Adrenal gland (tissue), 12 donors: Measurements from ENCODE around the gene DOHH. TPM values are rescaled to one million over a fixed set of nuclear protein-coding genes. Genes with fewer than 3 reads are reported as not detected.

Experiments used
- DNase-seq, 7 donors: peaks; one replicate each; pipeline ENCODE4 v3.0.0-alpha.2; 2019 to 2020
- H3K27ac ChIP-seq, 5 donors: fragments of 200-600 bp; sonication (generic) in 4 of 5; 1 replicate in 3 of 5; 2 replicates in 2 of 5; pipeline versions ENCODE4 v1.5.1 to v1.8.0; 2016 to 2020; ENCODE audit warnings: mild to moderate bottlenecking in 1 of 5
- H3K27me3 ChIP-seq: fragments of 200-600 bp; 2 replicates; pipeline ENCODE4 v1.8.0; 2021
- H3K36me3 ChIP-seq, 2 donors: fragments of 200-600 bp; replicated peaks in 1 of 2; 1 replicate in 1 of 2; 2 replicates in 1 of 2; pipeline versions ENCODE4 v1.5.1 to v1.8.0; 2018 to 2022
- H3K4me1 ChIP-seq, 2 donors: fragments of 200-600 bp; replicated peaks in 1 of 2; 1 replicate in 1 of 2; 2 replicates in 1 of 2; pipeline versions ENCODE4 v1.5.1 to v1.8.0; 2018 to 2021
- H3K4me3 ChIP-seq, 4 donors: fragments of 200-600 bp; sonication (generic) in 3 of 4; one replicate each; pipeline ENCODE4 v1.5.1; 2016 to 2018
- H3K9me3 ChIP-seq, 3 donors: fragments of 200-600 bp; sonication (generic) in 1 of 3; replicated peaks in 1 of 3; 1 replicate in 2 of 3; 2 replicates in 1 of 3; pipeline versions ENCODE4 v1.5.1 to v1.8.0; 2016 to 2021
- CTCF ChIP-seq, 6 experiments: fragments of 450-650 bp in 4 of 6; fragments of 200-600 bp in 2 of 6; sonication (generic) in 1 of 6; IDR thresholded peaks; 1 replicate in 5 of 6; 2 replicates in 1 of 6; pipeline versions ENCODE4 v1.5.1 to v1.8.0; 2016 to 2021; ENCODE audit warnings: antibody characterized with exemption in 6 of 6, mild to moderate bottlenecking in 2 of 6, moderate library complexity in 1 of 6
- POLR2A ChIP-seq, 2 donors: fragments of 450-650 bp; IDR thresholded peaks; one replicate each; pipeline ENCODE4 v1.6.1; 2017; ENCODE audit warnings: antibody characterized with exemption in 2 of 2, mild to moderate bottlenecking in 2 of 2, moderate library complexity in 1 of 2
- WGBS, 4 donors: extraction: QIAGEN DNeasy Blood & Tissue Kit in 2 of 4; methylation state at CpG; one replicate each; pipeline versions ENCODE4 v1.1.5 to v1.1.7; 2013 to 2017; 5-methylcytosine and 5-hydroxymethylcytosine counted together
- intact Hi-C, 2 donors: fragments of 100-400 bp; cut with DNase I; formaldehyde crosslinking; loops; one replicate each; pipeline versions ENCODE4 v1.14.1 to v1.15.0; 2022 to 2023
- polyA plus RNA-seq, 3 donors: library from polyadenylated mRNA; stranded (reverse); fragments of 200-250 nt in 2 of 3; fragments of 350-450 nt in 1 of 3; fragmentation: Illumina TruSeq in 1 of 3; extraction: RNeasy Lipid Tissue Mini Kit (QIAGEN cat#74804) in 1 of 3; gene quantifications; one replicate each; pipeline ENCODE4 v1.2.3, GENCODE V29; 2013 to 2014
- total RNA-seq, 9 donors: library from RNA; depleted of rRNA in 4 of 9; stranded (reverse); fragments of >200 nt in 4 of 9; fragments of 120-200 nt in 1 of 9; fragmentation: NEBNext Ultra II Directional in 1 of 9; extraction: Animal tissue kit (Norgen Biotek cat#: 25700) in 1 of 9; gene quantifications; one replicate each; pipeline versions ENCODE4 v1.1.0 to v1.2.4, GENCODE V29; 2013 to 2023
- donor health status: healthy with polysubstance abuse.
- donor health status: Bipolar disorder and iron deficiency.
- donor health status: DM: yes; HTN: yes; CAD: no.
- donor health status: DM: no; HTN: no; CAD: no.
- donor health status: DM: no; HTN: no; CAD: no.
- donor health status: DM: yes; HTN: yes; CAD: no.

Gene DOHH
- total and polyA plus RNA-seq, 12 donors: 0.92 to 22.8 (median 13.8) TPM

GRCh38 chr19:3526507-3527237 is 26.2 kb upstream of the DOHH start:
- peaks cover 15 to 26% of the 10 kb centered on the region in 2 donors for H3K4me1 ChIP-seq
- WGBS, 4 donors: 88 to 94% (median 91%) methylated on average over 16 to 28 of the region's 28 CpGs
- H3K4me3 ChIP-seq: no peak overlapping the region
- H3K9me3 ChIP-seq: no peaks in the 10 kb centered on the region
- DNase-seq: no peak
- H3K27ac ChIP-seq: no peak overlapping the region
- TF ChIP-seq POLR2A (IDR thresholded peaks at IDR 0.05): no peak
- no peak for TF ChIP-seq CTCF (IDR thresholded peaks at IDR 0.05)
- intact Hi-C loops: no loop called here
- H3K27me3 ChIP-seq: no peaks in the 10 kb centered on the region
- peaks cover 0 to 58% of the 10 kb centered on the region in 2 donors for H3K36me3 ChIP-seq

- no peaks in the 10 kb centered on the region for H3K9me3 ChIP-seq
- peaks cover 0 to 46% of the 10 kb centered on the region in 2 donors for H3K36me3 ChIP-seq
- H3K27me3 ChIP-seq: no peaks in the 10 kb centered on the region
- no peak for TF ChIP-seq CTCF (IDR thresholded peaks at IDR 0.05)
- no peak for TF ChIP-seq POLR2A (IDR thresholded peaks at IDR 0.05)
- intact Hi-C loops: no loop called here
- peaks cover 15 to 30% of the 10 kb centered on the region in 2 donors for H3K4me1 ChIP-seq
- 83 to 88% (median 85%) methylated on average over 20 of the region's 20 CpGs for WGBS, 4 donors
- H3K4me3 ChIP-seq: no peak overlapping the region
- H3K27ac ChIP-seq: peak overlapping the region in 3 of 5 donors; percentile 10 to 78 (median 43)
- peak in 1 of 7 donors; percentile 22 for DNase-seq
Measured at GRCh38 chr19:3524904-3525451, 24.5 kb upstream of the DOHH start.

- Histone ChIP-seq H3K4me1 (peaks cover 15 to 30% of the 10 kb centered on the region in 2 donors), H3K36me3 (peaks cover 0 to 46% of the 10 kb centered on the region in 2 donors), H3K4me3 (no peak overlapping the region), H3K9me3 (no peaks in the 10 kb centered on the region), H3K27ac (peak overlapping the region in 4 of 5 donors; percentile 10 to 78 (median 58)), H3K27me3 (no peaks in the 10 kb centered on the region)
- DNase-seq: peak; percentile 89 to 96 (median 93)
- 55 to 68% (median 60%) methylated on average over 3 to 33 of the region's 33 CpGs for WGBS, 4 donors
- intact Hi-C loops: no loop called here
- TF ChIP-seq CTCF (IDR thresholded peaks at IDR 0.05) (no peak), POLR2A (IDR thresholded peaks at IDR 0.05) (peak in 1 of 2 donors; percentile 59)
Measured at GRCh38 chr19:3524078-3524842, 23.8 kb upstream of the DOHH start.
